GM19438 (cell line): Measurements from ENCODE around the gene CEP164.
A peak's percentile ranks its signal among the peaks of the same experiment; 100 is the strongest.
"Not testable (repeated sequence)": the region's sequence is repeated elsewhere in the genome, so short reads cannot be mapped to it uniquely, and the experiment has no call there.

Experiments used
- ATAC-seq: cut with Tn5 transposase; IDR thresholded peaks from one replicate; pipeline ENCODE4 v1.9.1; 2021; ENCODE audit warnings: low read depth; ENCODE audit not compliant: unreplicated experiment

The CEP164 gene

GRCh38 chr11:117303646-117304315 is 23.9 kb upstream of the CEP164 start:
- ATAC-seq, result no peak

- ATAC-seq, result no peak
Measured at GRCh38 chr11:117305145-117305544, 22.5 kb upstream of the CEP164 start.

- no peak for ATAC-seq
Measured at GRCh38 chr11:117309310-117309709, 18.3 kb upstream of the CEP164 start.

GRCh38 chr11:117313091-117313490 is 14.6 kb upstream of the CEP164 start:
- no peak for ATAC-seq

- ATAC-seq, result no peak
Measured at GRCh38 chr11:117313828-117314768, 13.6 kb upstream of the CEP164 start.

- no peak for ATAC-seq
Measured at GRCh38 chr11:117314840-117315239, 12.8 kb upstream of the CEP164 start.

- no peak for ATAC-seq
Measured at GRCh38 chr11:117315285-117316196, 12.1 kb upstream of the CEP164 start.

- ATAC-seq, result no peak
Measured at GRCh38 chr11:117316197-117316961, 11.3 kb upstream of the CEP164 start, which contains the start of gene BACE1. Gene BACE1 (minus strand): TSS chr11:117316256. CDS start chr11:117315795, 461 bp downstream.

GRCh38 chr11:117318738-117319137 is 8.9 kb upstream of the CEP164 start:
- ATAC-seq, result no peak

GRCh38 chr11:117319214-117319840 is 8.3 kb upstream of the CEP164 start:
- no peak for ATAC-seq

GRCh38 chr11:117327255-117327566 is 443 bp upstream of the CEP164 start:
- ATAC-seq, result not testable (repeated sequence)

- ATAC-seq, result peak; percentile 21
Measured at GRCh38 chr11:117328375-117329010, 839 bp downstream of the CEP164 start.

GRCh38 chr11:117332843-117333242 is 5.2 kb downstream of the CEP164 start:
- no peak for ATAC-seq

GRCh38 chr11:117333917-117334316 is 6.3 kb downstream of the CEP164 start:
- no peak for ATAC-seq

GRCh38 chr11:117334896-117335295 is 7.2 kb downstream of the CEP164 start:
- no peak for ATAC-seq

GRCh38 chr11:117335399-117335798 is 7.7 kb downstream of the CEP164 start:
- no peak for ATAC-seq

GRCh38 chr11:117337076-117337475 is 9.4 kb downstream of the CEP164 start:
- no peak for ATAC-seq

GRCh38 chr11:117345039-117345438 is 17.4 kb downstream of the CEP164 start:
- ATAC-seq, result no peak

- no peak for ATAC-seq
Measured at GRCh38 chr11:117354550-117354949, 26.9 kb downstream of the CEP164 start.
